HepG2 (cell line): ENCODE data around the gene NOTCH4. TPM values are rescaled to one million over a fixed set of nuclear protein-coding genes. Genes with fewer than 3 reads are reported as not detected.

Experiments used
- CENPT ChIP-seq: sonication (generic); formaldehyde crosslinking; IDR thresholded peaks from 2 replicates; pipeline ENCODE4 v1.8.0; 2022; ENCODE audit warnings: low read depth, mild to moderate bottlenecking, moderate library complexity, missing genetic modification reagents
- EEA1 ChIP-seq: sonication (generic); formaldehyde crosslinking; IDR thresholded peaks from 2 replicates; pipeline ENCODE4 v1.5.1; 2020; ENCODE audit warnings: mild to moderate bottlenecking, missing genetic modification reagents, borderline replicate concordance
- HDAC1 ChIP-seq: sonication (generic); formaldehyde crosslinking; IDR thresholded peaks from 2 replicates; pipeline ENCODE4 v1.5.1; 2020; ENCODE audit warnings: mild to moderate bottlenecking, missing genetic modification reagents
- HIVEP1 ChIP-seq: sonication (generic); formaldehyde crosslinking; IDR thresholded peaks from 2 replicates; pipeline ENCODE4 v1.4.0; 2020; ENCODE audit warnings: mild to moderate bottlenecking, missing genetic modification reagents
- KMT2A ChIP-seq: sonication (generic); formaldehyde crosslinking; IDR thresholded peaks from 2 replicates; pipeline ENCODE4 v1.4.0; 2020; ENCODE audit warnings: missing genetic modification reagents
- MAF1 ChIP-seq: sonication (generic); formaldehyde crosslinking; IDR thresholded peaks from 2 replicates; pipeline ENCODE4 v1.5.0; 2020; ENCODE audit warnings: missing genetic modification reagents, borderline replicate concordance
- MAZ ChIP-seq, 2 experiments: sonication (generic) in 1 of 2; formaldehyde crosslinking in 1 of 2; IDR thresholded peaks; 2 replicates each; pipeline versions ENCODE4 v1.5.0 to v1.6.1; 2012 to 2020; ENCODE audit warnings: low read depth in 2 of 2, mild to moderate bottlenecking in 2 of 2, borderline replicate concordance in 1 of 2, improper control_type of control experiment in 1 of 2, low read length in 1 of 2, missing genetic modification reagents in 1 of 2, moderate library complexity in 1 of 2
- RXRB ChIP-seq: IDR thresholded peaks from 2 replicates; pipeline ENCODE4 v1.6.1; 2016; ENCODE audit warnings: borderline replicate concordance, missing genetic modification reagents, missing compliant biosample characterization
- SCMH1 ChIP-seq: sonication (generic); formaldehyde crosslinking; IDR thresholded peaks from 2 replicates; pipeline ENCODE4 v1.9.0; 2021; ENCODE audit warnings: missing genetic modification reagents, mild to moderate bottlenecking, borderline replicate concordance
- SNAPC2 ChIP-seq: sonication (generic); formaldehyde crosslinking; IDR thresholded peaks from 2 replicates; pipeline ENCODE4 v1.8.1; 2022; ENCODE audit warnings: mild to moderate bottlenecking, missing genetic modification reagents
- YEATS2 ChIP-seq: sonication (generic); formaldehyde crosslinking; IDR thresholded peaks from 2 replicates; pipeline ENCODE4 v1.4.0; 2020; ENCODE audit warnings: missing genetic modification reagents, borderline replicate concordance
- YEATS4 ChIP-seq: sonication (generic); formaldehyde crosslinking; IDR thresholded peaks from 2 replicates; pipeline ENCODE4 v1.4.0; 2020; ENCODE audit warnings: missing genetic modification reagents, borderline replicate concordance
- YY1 ChIP-seq: IDR thresholded peaks from 2 replicates; pipeline ENCODE4 v1.6.1; 2011; ENCODE audit warnings: low read length, low read depth, moderate library complexity, mild to moderate bottlenecking; ENCODE audit not compliant: insufficient read depth, insufficient replicate concordance
- ZBTB3 ChIP-seq: sonication (generic); formaldehyde crosslinking; IDR thresholded peaks from 2 replicates; pipeline ENCODE4 v1.4.0; 2020; ENCODE audit warnings: low read depth, mild to moderate bottlenecking, moderate library complexity, missing genetic modification reagents, borderline replicate concordance
- ZFY ChIP-seq: sonication (generic); formaldehyde crosslinking; IDR thresholded peaks from 2 replicates; pipeline ENCODE4 v1.4.0; 2020; ENCODE audit warnings: missing genetic modification reagents
- ZFYVE20 ChIP-seq: sonication (generic); formaldehyde crosslinking; IDR thresholded peaks from 2 replicates; pipeline ENCODE4 v1.8.0; 2023; ENCODE audit warnings: low read depth, mild to moderate bottlenecking, moderate library complexity, missing genetic modification reagents, borderline replicate concordance
- ZNF44 ChIP-seq: sonication (generic); formaldehyde crosslinking; IDR thresholded peaks from 2 replicates; pipeline ENCODE4 v1.5.1; 2020; ENCODE audit warnings: mild to moderate bottlenecking, missing genetic modification reagents
- ZNF781 ChIP-seq: sonication (generic); formaldehyde crosslinking; IDR thresholded peaks from 2 replicates; pipeline ENCODE4 v1.5.1; 2020; ENCODE audit warnings: borderline replicate concordance, mild to moderate bottlenecking, missing genetic modification reagents; ENCODE audit errors: not compliant biosample characterization
- polyA plus RNA-seq, 8 experiments: library from polyadenylated mRNA; depleted of rRNA in 3 of 8; stranded (reverse) in 7 of 8; unstranded in 1 of 8; fragments of >200 nt; fragmentation: Illumina TruSeq in 4 of 8; extraction: Trizol in 4 of 8; gene quantifications; 2 replicates each; pipeline versions ENCODE4 v1.2.1 to v1.2.3, GENCODE V29; 2011 to 2016; ENCODE audit warnings: low read depth in 4 of 8, missing spikeins in 1 of 8, mixed read lengths in 1 of 8; ENCODE audit not compliant: insufficient read depth in 1 of 8
- total RNA-seq, 5 experiments: library from RNA; depleted of rRNA; stranded (reverse); fragments of >200 nt; fragmentation: Illumina TruSeq; extraction: Trizol; gene quantifications; 2 replicates each; pipeline ENCODE4 v1.2.3, GENCODE V29; 2016; ENCODE audit warnings: low read depth in 1 of 5
- TF ChIP-seq, protein P1 (sequence below): sonication (generic); formaldehyde crosslinking; IDR thresholded peaks from 2 replicates; pipeline ENCODE4 v1.5.0; 2020; ENCODE audit warnings: missing genetic modification reagents, mild to moderate bottlenecking, borderline replicate concordance
- TF ChIP-seq, protein P2 (sequence below): sonication (generic); formaldehyde crosslinking; IDR thresholded peaks from 2 replicates; pipeline ENCODE4 v1.4.0; 2020; ENCODE audit warnings: missing genetic modification reagents

Gene NOTCH4
- total and polyA plus RNA-seq, 2 of the 13 experiments (the other 11 are each of a cell fraction or from before 2014, with no cell fraction given): 0.51 to 0.83 TPM

DNA sequence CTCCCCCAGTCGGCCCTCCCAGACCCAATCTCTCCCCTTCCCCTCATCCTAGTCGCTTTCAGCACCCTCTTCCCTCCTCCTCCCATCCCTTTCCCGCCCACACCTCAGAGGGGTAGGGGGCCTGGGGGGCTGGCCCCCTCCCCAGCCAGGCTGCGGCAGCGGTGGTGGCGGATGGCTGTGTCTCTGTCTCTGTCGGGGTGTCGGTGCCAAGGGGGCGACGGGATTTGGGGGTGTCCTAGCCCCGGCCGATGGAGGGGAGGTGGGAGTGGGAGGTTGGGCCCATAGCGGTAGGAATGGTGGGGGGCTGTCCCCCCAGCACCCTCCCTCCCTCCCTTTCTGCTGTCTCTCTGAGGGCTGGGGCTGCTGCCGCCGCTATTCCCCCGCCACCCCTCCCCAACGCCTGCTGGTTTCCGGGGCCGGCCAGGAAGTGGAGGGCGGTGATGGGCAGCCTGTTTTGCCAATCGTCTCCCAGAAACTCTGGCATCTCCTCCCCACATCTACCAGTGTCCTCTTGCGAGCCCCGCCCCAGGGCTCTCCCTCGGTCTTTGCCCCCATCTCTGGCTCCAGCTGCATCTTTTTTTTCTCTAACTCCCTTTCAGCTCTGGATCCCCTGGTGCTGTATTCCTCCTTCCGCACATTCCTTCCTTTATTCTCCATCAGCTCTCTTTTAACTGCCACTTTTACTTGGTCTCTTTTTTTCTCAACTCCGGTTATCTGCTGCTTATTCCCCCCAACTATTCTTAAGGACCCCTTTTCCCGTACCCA, 48.0 kb downstream of the NOTCH4 start, which contains the start of gene AGPAT1 (continued):
- TF ChIP-seq ZFYVE20 (CRISPR knock-in tag) (no peak), ZBTB3 (CRISPR knock-in tag) (no peak), HIVEP1 (CRISPR knock-in tag) (peak; percentile 83), HDAC1 (no peak; the same call in 1 of the 2 replicates), SNAPC2 (CRISPR knock-in tag) (no peak), ZNF781 (CRISPR knock-in tag) (peak; percentile 17), KMT2A (CRISPR knock-in tag) (peak; percentile 27), YEATS2 (CRISPR knock-in tag) (peak; percentile 78; the same call in 1 of the 2 replicates), ZNF44 (CRISPR knock-in tag) (no peak), RXRB (CRISPR knock-in tag) (peak; percentile 41; the same call in 1 of the 2 replicates), CENPT (CRISPR knock-in tag) (no peak), YEATS4 (CRISPR knock-in tag) (peak; percentile 82; the same call in 1 of the 2 replicates), MAZ (IDR thresholded peaks at IDR 0.05; ENCODE audit: borderline replicate concordance, low read depth, low read length) (peak; percentile 89; the same call in 1 of the 2 replicates), MAZ (CRISPR knock-in tag; IDR thresholded peaks at IDR 0.05; ENCODE audit: low read depth) (no peak; the same call in 1 of the 2 replicates), SCMH1 (CRISPR knock-in tag) (no peak), ZFY (peak; percentile 58), YY1 (peak; percentile 32), EEA1 (peak; percentile 56; the same call in 1 of the 2 replicates), MAF1 (CRISPR knock-in tag) (0 out of 2 replicates have a peak, but pooled peaks have one; percentile 63)
- TF ChIP-seq, protein P1, sequence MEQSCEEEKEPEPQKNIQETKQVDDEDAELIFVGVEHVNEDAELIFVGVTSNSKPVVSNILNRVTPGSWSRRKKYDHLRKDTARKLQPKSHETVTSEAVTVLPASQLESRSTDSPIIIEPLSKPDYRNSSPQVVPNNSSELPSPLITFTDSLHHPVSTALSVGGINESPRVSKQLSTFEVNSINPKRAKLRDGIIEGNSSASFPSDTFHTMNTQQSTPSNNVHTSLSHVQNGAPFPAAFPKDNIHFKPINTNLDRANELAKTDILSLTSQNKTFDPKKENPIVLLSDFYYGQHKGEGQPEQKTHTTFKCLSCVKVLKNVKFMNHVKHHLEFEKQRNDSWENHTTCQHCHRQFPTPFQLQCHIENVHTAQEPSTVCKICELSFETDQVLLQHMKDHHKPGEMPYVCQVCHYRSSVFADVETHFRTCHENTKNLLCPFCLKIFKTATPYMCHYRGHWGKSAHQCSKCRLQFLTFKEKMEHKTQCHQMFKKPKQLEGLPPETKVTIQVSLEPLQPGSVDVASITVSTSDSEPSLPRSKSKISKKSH (CRISPR knock-in tag): peak; percentile 90; the same call in 1 of the 2 replicates
- TF ChIP-seq, protein P2, sequence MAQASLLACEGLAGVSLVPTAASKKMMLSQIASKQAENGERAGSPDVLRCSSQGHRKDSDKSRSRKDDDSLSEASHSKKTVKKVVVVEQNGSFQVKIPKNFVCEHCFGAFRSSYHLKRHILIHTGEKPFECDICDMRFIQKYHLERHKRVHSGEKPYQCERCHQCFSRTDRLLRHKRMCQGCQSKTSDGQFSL (CRISPR knock-in tag): no peak
